Activated naive CD8-positive, alpha-beta T cell treated with anti-CD3 and anti-CD28 coated beads, Interleukin-2, amount 50 U/mL, for 24 hours (primary cell): ENCODE measurements around the gene SART1.

Source experiments
- ATAC-seq: fragments of 150-1000 bp; cut with Tn5 transposase; one replicate; pipeline ENCODE4 v1.10.0; 2021
- DNase-seq: peaks from one replicate; pipeline ENCODE4 v3.0.0; 2021
- H3K27ac Mint-ChIP-seq: one replicate; pipeline ENCODE4 v1.8.0; 2021; ENCODE audit warnings: mild to moderate bottlenecking, mixed read lengths
- H3K27me3 Mint-ChIP-seq: one replicate; pipeline ENCODE4 v1.8.0; 2021; ENCODE audit warnings: mixed read lengths
- H3K36me3 Mint-ChIP-seq: one replicate; pipeline ENCODE4 v1.8.0; 2021; ENCODE audit warnings: low read depth, mixed read lengths
- H3K4me1 Mint-ChIP-seq: one replicate; pipeline ENCODE4 v1.8.0; 2021; ENCODE audit warnings: mixed read lengths
- H3K4me3 Mint-ChIP-seq: one replicate; pipeline ENCODE4 v1.8.0; 2021; ENCODE audit warnings: mild to moderate bottlenecking, moderate library complexity, mixed read lengths
- H3K9me3 Mint-ChIP-seq: one replicate; pipeline ENCODE4 v1.8.0; 2021; ENCODE audit warnings: mixed read lengths

Gene SART1

GRCh38 chr11:65961267-65962140 lies at the start of gene SART1:
TSS of gene SART1 (plus strand) at chr11:65961734. CDS start at chr11:65961781, 47 bp downstream.
- peak; percentile 95 for DNase-seq

GRCh38 chr11:65912845-65913244 lies 48.7 kb upstream of the SART1 start:
- Mint-ChIP-seq H3K9me3 (no peaks in the 10 kb centered on the region), H3K4me1 (peaks cover 41% of the 10 kb centered on the region), H3K27me3 (no peaks in the 10 kb centered on the region), H3K4me3 (no peak overlapping the region), H3K36me3 (no peaks in the 10 kb centered on the region), H3K27ac (no peak overlapping the region)
- peak; percentile 56 for ATAC-seq
- DNase-seq, result no peak

More at GRCh38 chr11:65961267-65962140, at the start of gene SART1:
- no peaks in the 10 kb centered on the region for H3K9me3 Mint-ChIP-seq
- H3K36me3 Mint-ChIP-seq, result peaks cover 27% of the 10 kb centered on the region
- peaks cover 45% of the 10 kb centered on the region for H3K4me1 Mint-ChIP-seq
- peak within 1 kb of the TSS; percentile 91 for H3K4me3 Mint-ChIP-seq
- H3K27ac Mint-ChIP-seq, result peak within 1 kb of the TSS; percentile 96
- peak; percentile 96 for ATAC-seq
- peaks cover 2% of the 10 kb centered on the region for H3K27me3 Mint-ChIP-seq

- H3K4me3 Mint-ChIP-seq, result no peak overlapping the region
- no peak for ATAC-seq
- H3K36me3 Mint-ChIP-seq, result no peaks in the 10 kb centered on the region
- H3K4me1 Mint-ChIP-seq, result peaks cover 41% of the 10 kb centered on the region
- DNase-seq, result no peak
- H3K27me3 Mint-ChIP-seq, result no peaks in the 10 kb centered on the region
- no peak overlapping the region for H3K27ac Mint-ChIP-seq
- H3K9me3 Mint-ChIP-seq, result no peaks in the 10 kb centered on the region
Measured at GRCh38 chr11:65915101-65915820, 46.3 kb upstream of the SART1 start.

GRCh38 chr11:65915821-65916251 lies 45.7 kb upstream of the SART1 start:
- Mint-ChIP-seq H3K27ac (no peak overlapping the region), H3K4me1 (peaks cover 47% of the 10 kb centered on the region), H3K36me3 (no peaks in the 10 kb centered on the region), H3K4me3 (no peak overlapping the region), H3K9me3 (no peaks in the 10 kb centered on the region), H3K27me3 (no peaks in the 10 kb centered on the region)
- ATAC-seq (no peak), DNase-seq (no peak)

- H3K4me3 Mint-ChIP-seq, result no peak overlapping the region
- H3K27ac Mint-ChIP-seq, result no peak overlapping the region
- H3K36me3 Mint-ChIP-seq, result no peaks in the 10 kb centered on the region
- no peaks in the 10 kb centered on the region for H3K27me3 Mint-ChIP-seq
- ATAC-seq (no peak), DNase-seq (no peak)
- H3K4me1 Mint-ChIP-seq, result peaks cover 48% of the 10 kb centered on the region
- no peaks in the 10 kb centered on the region for H3K9me3 Mint-ChIP-seq
Measured at GRCh38 chr11:65916391-65916790, 45.1 kb upstream of the SART1 start.

- peaks cover under 1% of the 10 kb centered on the region for H3K36me3 Mint-ChIP-seq
- no peaks in the 10 kb centered on the region for H3K9me3 Mint-ChIP-seq
- H3K4me1 Mint-ChIP-seq, result peaks cover 49% of the 10 kb centered on the region
- ATAC-seq, result no peak
- no peak for DNase-seq
- H3K4me3 Mint-ChIP-seq, result peak overlapping the region; percentile 61
- peak overlapping the region; percentile 60 for H3K27ac Mint-ChIP-seq
- H3K27me3 Mint-ChIP-seq, result no peaks in the 10 kb centered on the region
Measured at GRCh38 chr11:65917077-65917433, 44.5 kb upstream of the SART1 start.

- ATAC-seq (no peak), DNase-seq (no peak)
- H3K36me3 Mint-ChIP-seq, result peaks cover 6% of the 10 kb centered on the region
- peaks cover 50% of the 10 kb centered on the region for H3K4me1 Mint-ChIP-seq
- peak overlapping the region; percentile 78 for H3K27ac Mint-ChIP-seq
- no peaks in the 10 kb centered on the region for H3K9me3 Mint-ChIP-seq
- peak overlapping the region; percentile 90 for H3K4me3 Mint-ChIP-seq
- no peaks in the 10 kb centered on the region for H3K27me3 Mint-ChIP-seq
Measured at GRCh38 chr11:65917434-65918210, 43.9 kb upstream of the SART1 start.

GRCh38 chr11:65918211-65919140 lies 43.1 kb upstream of the SART1 start, which contains the start of gene C11orf68:
TSS of gene C11orf68 (minus strand) at chr11:65919062. CDS start at chr11:65919031, 31 bp downstream.
- peak within 1 kb of the TSS; percentile 90 for H3K4me3 Mint-ChIP-seq
- H3K4me1 Mint-ChIP-seq, result peaks cover 49% of the 10 kb centered on the region
- peak within 1 kb of the TSS; percentile 87 for H3K27ac Mint-ChIP-seq
- H3K9me3 Mint-ChIP-seq, result no peaks in the 10 kb centered on the region
- peaks cover 8% of the 10 kb centered on the region for H3K36me3 Mint-ChIP-seq
- DNase-seq, result no peak
- H3K27me3 Mint-ChIP-seq, result no peaks in the 10 kb centered on the region
- peak; percentile 59 for ATAC-seq

- peaks cover 49% of the 10 kb centered on the region for H3K4me1 Mint-ChIP-seq
- peak; percentile 92 for ATAC-seq
- H3K36me3 Mint-ChIP-seq, result peaks cover 8% of the 10 kb centered on the region
- peak within 1 kb of the TSS; percentile 87 for H3K27ac Mint-ChIP-seq
- DNase-seq, result peak; percentile 99
- no peaks in the 10 kb centered on the region for H3K9me3 Mint-ChIP-seq
- peak within 1 kb of the TSS; percentile 90 for H3K4me3 Mint-ChIP-seq
- no peaks in the 10 kb centered on the region for H3K27me3 Mint-ChIP-seq
Measured at GRCh38 chr11:65919141-65919572, 42.4 kb upstream of the SART1 start, which contains the start of gene DRAP1. TSS of gene DRAP1 (plus strand) at chr11:65919426. CDS start at chr11:65919502, 76 bp downstream.

GRCh38 chr11:65919573-65920371 lies 41.8 kb upstream of the SART1 start:
- peak overlapping the region; percentile 90 for H3K4me3 Mint-ChIP-seq
- H3K27ac Mint-ChIP-seq, result peak overlapping the region; percentile 87
- no peaks in the 10 kb centered on the region for H3K27me3 Mint-ChIP-seq
- peaks cover 45% of the 10 kb centered on the region for H3K4me1 Mint-ChIP-seq
- ATAC-seq (peak; percentile 44), DNase-seq (peak; percentile 53)
- H3K9me3 Mint-ChIP-seq, result no peaks in the 10 kb centered on the region
- H3K36me3 Mint-ChIP-seq, result peaks cover 8% of the 10 kb centered on the region

- DNase-seq (no peak), ATAC-seq (no peak)
- Mint-ChIP-seq H3K27me3 (no peaks in the 10 kb centered on the region), H3K36me3 (peaks cover 8% of the 10 kb centered on the region), H3K9me3 (no peaks in the 10 kb centered on the region), H3K4me3 (peak overlapping the region; percentile 90), H3K4me1 (peaks cover 39% of the 10 kb centered on the region), H3K27ac (peak overlapping the region; percentile 87)
Measured at GRCh38 chr11:65920372-65920802, 41.1 kb upstream of the SART1 start.

- Mint-ChIP-seq H3K27ac (no peak overlapping the region), H3K4me3 (peak overlapping the region; percentile 90), H3K27me3 (no peaks in the 10 kb centered on the region), H3K9me3 (no peaks in the 10 kb centered on the region), H3K4me1 (peaks cover 35% of the 10 kb centered on the region), H3K36me3 (peaks cover 8% of the 10 kb centered on the region)
- ATAC-seq (no peak), DNase-seq (no peak)
Measured at GRCh38 chr11:65921033-65921555, 40.4 kb upstream of the SART1 start.
